AG04449 (cell line): ENCODE results near the gene MED26.

Experiments
- CTCF ChIA-PET: fragments of 350-600 bp; formaldehyde crosslinking; extraction: SDS; loops from one replicate; lab custom pipeline; 2021; ENCODE audit warnings: antibody characterized with exemption; lab: Yijun Ruan, JAX
- POLR2A ChIA-PET: fragments of 400-600, 350-600 bp; formaldehyde crosslinking; extraction: SDS; loops from one replicate; lab custom pipeline; 2020; ENCODE audit warnings: antibody characterized with exemption, inconsistent platforms; lab: Yijun Ruan, JAX
- DNase-seq: peaks from one replicate; pipeline ENCODE4 v3.0.0-alpha.2; 2010; ENCODE audit warnings: low read depth, low spot score
- H3K4me3 ChIP-seq: 2 replicates; pipeline ENCODE4 v1.5.1; 2011; ENCODE audit warnings: low read depth, mild to moderate bottlenecking, control low read depth, low read length
- CTCF ChIP-seq: IDR thresholded peaks from one replicate; pipeline ENCODE4 v1.5.1; 2011; ENCODE audit warnings: mild to moderate bottlenecking, moderate library complexity, low read length, control low read depth, inconsistent platforms; ENCODE audit not compliant: insufficient read depth; ENCODE audit errors: missing control alignments

MED26 gene

DNA sequence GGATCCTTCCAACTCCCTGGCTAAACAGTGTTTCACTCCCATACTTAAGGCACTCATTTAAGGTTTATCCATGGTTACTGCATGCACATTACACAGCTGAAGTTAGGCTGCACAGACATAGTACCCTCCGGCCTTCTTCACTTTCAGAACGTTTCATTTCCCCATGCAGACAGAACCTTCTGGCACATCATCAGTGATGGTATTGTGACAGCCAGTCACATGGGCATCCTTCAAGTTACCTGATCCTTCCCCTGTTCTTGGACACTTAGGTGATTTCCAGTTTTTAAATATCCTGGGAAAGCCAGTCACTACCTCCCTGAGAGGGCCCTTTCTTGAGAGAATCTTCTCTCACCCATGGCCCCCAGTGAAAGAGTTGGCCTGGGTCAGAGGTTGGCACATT is 22.8 kb upstream of the MED26 start:
- H3K4me3 ChIP-seq: no peak overlapping the region
- DNase-seq: no peak
- TF ChIP-seq CTCF: no peak
- ChIA-PET CTCF (no interaction called here), POLR2A (no interaction called here)

DNA sequence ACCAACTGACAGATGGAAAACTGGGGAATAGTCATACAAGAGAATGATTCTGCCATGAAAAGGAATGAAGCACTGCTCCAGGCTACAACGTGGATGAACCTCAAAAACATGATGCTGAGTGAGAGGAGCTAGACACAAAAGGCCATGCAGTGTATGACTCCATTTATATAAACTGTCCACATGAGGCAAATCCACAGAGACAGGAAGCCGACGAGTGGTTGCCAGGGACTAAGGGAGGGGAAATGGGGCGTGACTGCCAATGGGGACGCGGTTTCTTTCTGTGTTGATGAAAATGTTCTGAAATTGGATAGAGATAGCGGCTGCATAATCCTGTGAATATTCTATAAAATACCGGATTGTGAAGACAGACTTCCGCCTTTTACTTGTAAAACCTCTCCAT is 21.7 kb upstream of the MED26 start:
- DNase-seq: no peak
- no peak for TF ChIP-seq CTCF
- no peak overlapping the region for H3K4me3 ChIP-seq
- POLR2A ChIA-PET: interaction anchor here (0.6 to 0.7 kb wide), 2 partner anchors 13 to 58 kb away, joined by 3 read pairs; no protein-coding TSS in a partner anchor
- CTCF ChIA-PET: interaction anchor here (0.7 to 1.2 kb wide), 2 partner anchors 9 to 11 kb away, joined by 3 read pairs; no protein-coding TSS in a partner anchor

- H3K4me3 ChIP-seq: no peak overlapping the region
- POLR2A ChIA-PET: no interaction called here
- CTCF ChIA-PET: no interaction called here
- no peak for DNase-seq
- TF ChIP-seq CTCF: no peak
These were observed 17.1 kb upstream of the MED26 start for GRCh38 chr19:16645140-16645539.

- ChIA-PET POLR2A (no interaction called here), CTCF (no interaction called here)
- no peak for TF ChIP-seq CTCF
- DNase-seq: no peak
- no peak overlapping the region for H3K4me3 ChIP-seq
These were observed 13.7 kb upstream of the MED26 start for GRCh38 chr19:16641695-16642094.

GRCh38 chr19:16640951-16641350 is 12.9 kb upstream of the MED26 start:
- ChIA-PET CTCF (no interaction called here), POLR2A (no interaction called here)
- TF ChIP-seq CTCF: no peak
- DNase-seq: no peak
- H3K4me3 ChIP-seq: no peak overlapping the region

DNA sequence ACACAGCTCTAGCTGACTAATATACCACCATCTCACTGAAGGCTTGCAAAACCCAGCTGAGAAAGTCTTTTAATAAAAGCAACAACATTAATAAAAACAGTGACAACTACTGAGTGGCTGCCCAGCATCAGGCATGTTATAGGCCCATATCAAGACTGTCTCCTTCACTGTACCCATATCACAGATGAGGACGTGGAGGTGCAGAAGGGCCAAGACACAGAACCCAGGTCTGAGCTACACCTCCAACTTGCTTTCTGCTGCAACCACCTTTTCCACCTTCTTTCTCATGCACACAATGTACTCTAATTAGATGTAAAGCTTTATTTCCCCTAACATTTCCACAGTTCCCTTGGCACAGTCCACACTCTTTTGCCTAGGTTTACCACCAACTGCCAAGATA is 10.7 kb upstream of the MED26 start:
- ChIA-PET POLR2A (no interaction called here), CTCF (interaction anchor here (1.1 to 1.7 kb wide), 3 partner anchors 8 to 51 kb away, joined by 3 read pairs; no protein-coding TSS in a partner anchor)
- no peak for TF ChIP-seq CTCF

More for the DNA sequence above, 10.7 kb upstream of the MED26 start:
- DNase-seq: no peak
- H3K4me3 ChIP-seq: no peak overlapping the region
